Stimulated activated CD4-positive, alpha-beta T cell treated with anti-CD3 and anti-CD28 coated beads, Interleukin-12 subunit alpha, Interleukin-12 subunit beta, amount 100 ng/mL, for 48 hours (primary cell): ENCODE results near the gene SAGE1.
"Not testable (repeated sequence)": the region's sequence is repeated elsewhere in the genome, so short reads cannot be mapped to it uniquely, and the experiment has no call there.

Experiments used
- DNase-seq, 3 donors: peaks; one replicate each; pipeline ENCODE4 v3.0.0-alpha.2; 2020; ENCODE audit warnings: low read depth in 2 of 3, low spot score in 1 of 3

Gene SAGE1

GRCh38 chrX:135893294-135893817 is at the start of gene SAGE1, which contains the start of gene CT45A10:
Gene SAGE1, plus strand, starts transcription at chrX:135893716. Its CDS starts 2,527 bp downstream, at chrX:135896243.
Gene CT45A10, minus strand, starts transcription at chrX:135893444. Its CDS starts 8,100 bp downstream, at chrX:135885344.
- DNase-seq: no peak

- not testable (repeated sequence) for DNase-seq
Measured at GRCh38 chrX:135854438-135854837, 39.1 kb upstream of the SAGE1 start, which contains the start of gene CT45A8. Gene CT45A8, minus strand, starts transcription at chrX:135854538. Its CDS starts 3,755 bp downstream, at chrX:135850783.

- DNase-seq: not testable (repeated sequence)
Measured at GRCh38 chrX:135871712-135872111, 21.8 kb upstream of the SAGE1 start, which contains the start of gene CT45A9. Gene CT45A9, minus strand, starts transcription at chrX:135871812. Its CDS starts 3,751 bp downstream, at chrX:135868061.

DNA sequence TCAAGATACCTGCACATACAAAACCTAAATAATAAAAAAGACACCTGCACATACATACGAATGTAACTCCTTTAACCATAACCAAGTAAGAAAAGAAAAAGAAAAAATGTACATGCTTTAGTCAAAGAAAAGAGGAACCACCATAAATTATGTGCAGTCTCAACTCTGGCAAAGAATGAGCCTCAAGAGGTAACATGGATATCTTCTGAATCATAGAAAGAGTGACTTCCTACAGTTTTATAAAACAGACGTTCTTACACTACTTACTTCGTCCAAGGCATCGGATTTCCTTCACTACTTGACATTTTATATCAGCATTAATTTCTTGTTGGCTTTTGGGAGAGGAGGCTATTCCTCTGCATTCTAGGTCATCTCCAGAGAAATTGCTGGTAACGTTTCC is 10.8 kb upstream of the SAGE1 start:
- DNase-seq: not testable (repeated sequence)

GRCh38 chrX:135888230-135888629 is 5.3 kb upstream of the SAGE1 start:
- not testable (repeated sequence) for DNase-seq

DNA sequence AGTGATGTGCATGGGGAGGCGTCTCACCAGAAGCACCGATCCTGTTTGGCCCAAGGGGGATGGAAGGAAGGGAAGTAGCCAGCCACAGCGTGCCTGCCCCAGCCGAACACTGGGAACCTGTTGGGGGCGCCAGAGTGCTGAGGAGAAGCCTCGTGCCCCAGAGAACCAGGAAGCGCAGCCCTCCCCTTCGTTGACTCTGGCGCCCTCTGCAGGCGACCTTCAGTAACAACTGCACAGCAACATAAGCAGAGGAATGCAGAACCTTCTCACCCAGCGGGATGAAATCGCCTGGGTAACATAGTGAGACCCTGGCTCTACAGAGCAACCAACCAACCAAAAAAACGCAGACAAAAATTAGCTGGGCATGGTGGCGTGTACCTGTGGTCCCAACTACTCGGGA is 4.5 kb upstream of the SAGE1 start:
- DNase-seq: peak; percentile 22 to 48 (median 33)

GRCh38 chrX:135890087-135890585 is 3.4 kb upstream of the SAGE1 start:
- no peak for DNase-seq

DNA sequence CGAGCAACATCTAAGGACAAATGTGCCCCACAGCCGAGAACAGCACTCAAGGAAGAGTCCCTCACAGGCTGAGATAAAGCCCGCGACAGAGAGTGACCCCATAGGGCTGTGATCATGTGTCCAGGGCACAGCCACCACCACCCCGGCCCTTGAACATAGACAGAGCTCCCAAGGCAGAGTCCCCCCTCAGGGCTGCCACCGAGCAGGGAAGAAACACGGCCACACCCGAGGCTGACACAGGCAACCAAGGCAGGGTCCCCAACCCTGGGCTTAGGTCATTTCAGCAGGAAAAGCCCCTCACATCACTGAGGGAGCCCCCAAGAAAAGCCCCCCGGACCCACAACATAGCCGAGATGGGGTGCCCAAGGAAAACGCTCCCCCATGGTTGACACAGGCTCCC is 735 bp upstream of the SAGE1 start:
- no peak for DNase-seq

GRCh38 chrX:135910251-135910650 is 16.7 kb downstream of the SAGE1 start:
- no peak for DNase-seq

- no peak for DNase-seq
Measured at GRCh38 chrX:135914404-135914803, 20.9 kb downstream of the SAGE1 start.

DNA sequence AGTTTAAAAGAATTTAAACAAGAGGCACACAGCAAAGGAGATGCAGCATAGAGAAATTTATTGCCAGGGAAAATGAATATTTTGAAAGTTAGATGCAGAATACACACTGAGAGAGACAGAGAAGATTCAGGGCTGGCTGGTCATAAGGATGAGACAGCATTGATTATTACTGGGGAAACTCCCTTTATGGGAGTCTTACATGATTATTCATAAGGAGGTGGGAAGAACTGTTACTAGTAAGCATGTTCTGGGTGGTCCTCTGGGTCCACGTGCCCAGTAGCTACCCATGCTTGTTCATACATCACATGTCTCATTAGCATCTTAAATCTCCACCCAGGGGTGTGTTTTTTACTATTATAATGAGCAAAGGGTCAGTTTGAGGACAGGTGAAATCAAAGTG is 27.0 kb downstream of the SAGE1 start:
- DNase-seq: not testable (repeated sequence)

GRCh38 chrX:135923353-135923752 is 29.8 kb downstream of the SAGE1 start:
- no peak for DNase-seq

- DNase-seq: no peak
Measured at GRCh38 chrX:135927897-135928296, 34.4 kb downstream of the SAGE1 start.

GRCh38 chrX:135931644-135932487 is 38.4 kb downstream of the SAGE1 start:
- peak; percentile 9 to 40 (median 13) for DNase-seq

DNA sequence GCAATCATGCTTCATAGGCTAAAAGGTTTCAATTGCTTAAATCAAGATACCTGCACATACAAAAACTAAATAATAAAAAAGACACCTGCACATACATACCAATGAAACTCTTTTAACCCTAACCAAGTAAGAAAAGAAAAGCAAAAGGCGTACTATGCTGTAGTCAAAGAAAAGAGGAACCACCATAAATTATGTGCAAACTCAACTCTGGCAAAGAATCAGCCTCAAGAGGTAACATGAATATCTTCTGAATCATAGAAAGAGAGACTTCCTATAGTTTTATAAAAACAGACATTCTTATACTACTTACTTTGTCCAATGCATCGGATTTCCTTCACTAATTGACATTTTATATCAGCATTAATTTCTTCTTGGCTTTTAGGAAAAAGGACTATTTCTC is 51.0 kb downstream of the SAGE1 start:
- no peak for DNase-seq

- DNase-seq: no peak
Measured at GRCh38 chrX:135951291-135951690, 57.8 kb downstream of the SAGE1 start.
